IMR-90 (cell line): ENCODE results near the gene CLIC3. TPM values are rescaled to one million over a fixed set of nuclear protein-coding genes. Genes with fewer than 3 reads are reported as not detected.

ENCODE experiments used
- ATAC-seq: fragments of 200-7000 bp; cut with Tn5 transposase; 2 replicates; pipeline ENCODE4 v1.9.1; 2020; ENCODE audit warnings: low read depth, mild to moderate bottlenecking, moderate library complexity
- BruUV-seq: library from RNA; stranded (reverse); fragments of 400-500 nt; replicated peaks from 2 replicates; lab custom pipeline; 2021; lab: Mats Ljungman, UMichigan
- CTCF ChIA-PET: fragments of 300-600 bp; formaldehyde crosslinking; extraction: SDS; loops from one replicate; lab custom pipeline; 2021; ENCODE audit warnings: antibody characterized with exemption; lab: Yijun Ruan, JAX
- POLR2A ChIA-PET: fragments of 300-600 bp; sonication (Branson Sonifier 250); formaldehyde crosslinking; loops from one replicate; lab custom pipeline; 2022; ENCODE audit warnings: antibody characterized with exemption; ENCODE audit not compliant: unreplicated experiment; lab: Charles Lee
- DNase-seq: peaks from one replicate; pipeline ENCODE4 v3.0.0; 2013
- H2AFZ ChIP-seq: replicated peaks from 2 replicates; pipeline ENCODE3; 2013; ENCODE audit warnings: low read length, mild to moderate bottlenecking; ENCODE audit not compliant: poor library complexity
- H2AK5ac ChIP-seq: 2 replicates; pipeline ENCODE4 v1.6.1; 2013; ENCODE audit warnings: low read depth, low read length, inconsistent platforms
- H2AK9ac ChIP-seq: replicated peaks from 2 replicates; pipeline ENCODE3; 2013; ENCODE audit warnings: mild to moderate bottlenecking, low read depth, low read length, moderate library complexity; ENCODE audit not compliant: poor library complexity
- H2BK120ac ChIP-seq: 2 replicates; pipeline ENCODE4 v1.6.1; 2013; ENCODE audit warnings: low read depth, low read length, inconsistent platforms
- H2BK15ac ChIP-seq: 3 replicates; pipeline ENCODE4 v1.6.1; 2013; ENCODE audit warnings: low read depth, low read length, inconsistent platforms
- H2BK20ac ChIP-seq: 2 replicates; pipeline ENCODE4 v1.6.1; 2013; ENCODE audit warnings: low read depth, mild to moderate bottlenecking, inconsistent platforms, low read length, moderate library complexity
- H2BK5ac ChIP-seq: 2 replicates; pipeline ENCODE4 v1.6.1; 2013; ENCODE audit warnings: mild to moderate bottlenecking, low read depth, low read length, inconsistent platforms; ENCODE audit not compliant: poor library complexity, severe bottlenecking
- H3K14ac ChIP-seq: replicated peaks from 2 replicates; pipeline ENCODE4 v1.6.1; 2013; ENCODE audit warnings: low read depth, low read length, inconsistent platforms
- H3K18ac ChIP-seq: 2 replicates; pipeline ENCODE4 v1.6.1; 2013; ENCODE audit warnings: low read depth, low read length, control low read depth
- H3K23ac ChIP-seq: 2 replicates; pipeline ENCODE4 v1.6.1; 2013; ENCODE audit warnings: low read depth, low read length, inconsistent platforms
- H3K27ac ChIP-seq: 2 replicates; pipeline ENCODE4 v1.5.1; 2013; ENCODE audit warnings: mild to moderate bottlenecking, control low read depth, low read length; ENCODE audit not compliant: insufficient read depth
- H3K27me3 ChIP-seq: 2 replicates; pipeline ENCODE4 v1.6.1; 2013; ENCODE audit warnings: low read length; ENCODE audit not compliant: control insufficient read depth, insufficient read depth
- H3K36me3 ChIP-seq: 2 replicates; pipeline ENCODE4 v1.6.1; 2013; ENCODE audit warnings: low read length, mixed read lengths; ENCODE audit not compliant: control insufficient read depth, insufficient read depth
- H3K4ac ChIP-seq: 2 replicates; pipeline ENCODE4 v1.6.1; 2013; ENCODE audit warnings: low read depth, low read length, inconsistent platforms
- H3K4me1 ChIP-seq: 2 replicates; pipeline ENCODE4 v1.6.1; 2013; ENCODE audit warnings: low read length, mixed read lengths; ENCODE audit not compliant: control insufficient read depth, insufficient read depth
- H3K4me2 ChIP-seq: 2 replicates; pipeline ENCODE4 v1.6.1; 2013; ENCODE audit warnings: low read depth, mild to moderate bottlenecking, control low read depth, low read length, moderate library complexity
- H3K4me3 ChIP-seq: 2 replicates; pipeline ENCODE4 v1.5.1; 2013; ENCODE audit warnings: low read depth, mild to moderate bottlenecking, control low read depth, low read length, moderate library complexity; ENCODE audit not compliant: insufficient read depth
- H3K56ac ChIP-seq: 2 replicates; pipeline ENCODE4 v1.6.1; 2013; ENCODE audit warnings: low read length, inconsistent platforms; ENCODE audit not compliant: insufficient read depth; ENCODE audit errors: extremely low read depth
- H3K79me1 ChIP-seq, 2 experiments: 2 replicates each; pipeline ENCODE4 v1.6.1; 2013; ENCODE audit warnings: low read length in 2 of 2, inconsistent platforms in 1 of 2, low read depth in 1 of 2
- H3K9ac ChIP-seq: 2 replicates; pipeline ENCODE4 v1.6.1; 2013; ENCODE audit warnings: low read depth, low read length, control low read depth
- H3K9me1 ChIP-seq: 2 replicates; pipeline ENCODE4 v1.6.1; 2013; ENCODE audit warnings: low read length, inconsistent platforms; ENCODE audit not compliant: insufficient read depth
- H3K9me3 ChIP-seq: 2 replicates; pipeline ENCODE4 v1.6.1; 2013; ENCODE audit warnings: low read length; ENCODE audit not compliant: control insufficient read depth, insufficient read depth
- H4K20me1 ChIP-seq: 2 replicates; pipeline ENCODE4 v1.6.1; 2013; ENCODE audit warnings: low read length, inconsistent platforms; ENCODE audit not compliant: insufficient read depth
- H4K5ac ChIP-seq: 2 replicates; pipeline ENCODE4 v1.6.1; 2013; ENCODE audit warnings: mild to moderate bottlenecking, low read depth, low read length, control low read depth
- H4K8ac ChIP-seq, 2 experiments: 2 replicates each; pipeline ENCODE4 v1.6.1; 2013; ENCODE audit warnings: low read depth in 2 of 2, low read length in 2 of 2, control low read depth in 1 of 2, inconsistent platforms in 1 of 2
- H4K91ac ChIP-seq: 2 replicates; pipeline ENCODE4 v1.6.1; 2013; ENCODE audit warnings: low read depth, low read length, inconsistent platforms; ENCODE audit not compliant: insufficient read depth
- CHD1 ChIP-seq: IDR thresholded peaks from 2 replicates; pipeline ENCODE4 v1.6.1; 2012; ENCODE audit warnings: low read depth, low read length, improper control_type of control experiment
- POLR2A ChIP-seq: IDR thresholded peaks from 2 replicates; pipeline ENCODE4 v1.6.1; 2012; ENCODE audit warnings: mild to moderate bottlenecking, low read depth, low read length
- RAD21 ChIP-seq: IDR thresholded peaks from 2 replicates; pipeline ENCODE4 v1.6.1; 2012; ENCODE audit warnings: low read length, improper control_type of control experiment
- SMC3 ChIP-seq: fragments of 150-350 bp; IDR thresholded peaks from 2 replicates; pipeline ENCODE4 v1.6.1; 2016; ENCODE audit warnings: low read depth, mild to moderate bottlenecking, antibody characterized with exemption, low read length, moderate library complexity
- WGBS, 2 experiments: methylation state at CpG; one replicate each; pipeline versions ENCODE4 v1.1.5 to v1.1.7; 2013; ENCODE audit warnings: missing lambda C conversion rate in 2 of 2; ENCODE audit not compliant: insufficient read length in 1 of 2; ENCODE audit errors: extremely low coverage in 2 of 2; 5-methylcytosine and 5-hydroxymethylcytosine counted together
- dilution Hi-C: fragments of 300-500 bp; cut with HindIII; formaldehyde crosslinking; loops from one replicate; pipeline ENCODE4 v1.14.3; 2018; ENCODE audit warnings: low sequenced_read_pairs; ENCODE audit not compliant: unreplicated experiment
- in situ Hi-C: fragments of 300-500 bp; cut with MboI; formaldehyde crosslinking; loops from 3 replicates; pipeline ENCODE4 v1.14.3; 2019; ENCODE audit warnings: low sequenced_read_pairs, inconsistent platforms, mixed read lengths
- intact Hi-C: fragments of 100-400 bp; cut with micrococcal nuclease; formaldehyde crosslinking; loops from 2 replicates; pipeline ENCODE4 v1.10.0; 2022
- polyA plus RNA-seq, 3 experiments: library from polyadenylated mRNA; depleted of rRNA; stranded (reverse); fragments of >200 nt; gene quantifications; 2 replicates each; pipeline ENCODE4 v1.2.3, GENCODE V29; 2012; ENCODE audit warnings: low replicate concordance in 1 of 3
- total RNA-seq: library from RNA; depleted of rRNA; stranded (reverse); fragments of >200 nt; gene quantifications from 2 replicates; pipeline ENCODE4 v1.2.3, GENCODE V29; 2012; rRNA removed
- TF ChIP-seq, protein P1 (sequence below): fragments of 150-350 bp; IDR thresholded peaks from 2 replicates; pipeline ENCODE4 v1.6.1; 2017; ENCODE audit warnings: mild to moderate bottlenecking, antibody characterized with exemption, low read length, low read depth

CLIC3 gene
- total and polyA plus RNA-seq, 2 of the 4 experiments (the other 2 are of a cell fraction) = 0.18 to 1.7 TPM

DNA sequence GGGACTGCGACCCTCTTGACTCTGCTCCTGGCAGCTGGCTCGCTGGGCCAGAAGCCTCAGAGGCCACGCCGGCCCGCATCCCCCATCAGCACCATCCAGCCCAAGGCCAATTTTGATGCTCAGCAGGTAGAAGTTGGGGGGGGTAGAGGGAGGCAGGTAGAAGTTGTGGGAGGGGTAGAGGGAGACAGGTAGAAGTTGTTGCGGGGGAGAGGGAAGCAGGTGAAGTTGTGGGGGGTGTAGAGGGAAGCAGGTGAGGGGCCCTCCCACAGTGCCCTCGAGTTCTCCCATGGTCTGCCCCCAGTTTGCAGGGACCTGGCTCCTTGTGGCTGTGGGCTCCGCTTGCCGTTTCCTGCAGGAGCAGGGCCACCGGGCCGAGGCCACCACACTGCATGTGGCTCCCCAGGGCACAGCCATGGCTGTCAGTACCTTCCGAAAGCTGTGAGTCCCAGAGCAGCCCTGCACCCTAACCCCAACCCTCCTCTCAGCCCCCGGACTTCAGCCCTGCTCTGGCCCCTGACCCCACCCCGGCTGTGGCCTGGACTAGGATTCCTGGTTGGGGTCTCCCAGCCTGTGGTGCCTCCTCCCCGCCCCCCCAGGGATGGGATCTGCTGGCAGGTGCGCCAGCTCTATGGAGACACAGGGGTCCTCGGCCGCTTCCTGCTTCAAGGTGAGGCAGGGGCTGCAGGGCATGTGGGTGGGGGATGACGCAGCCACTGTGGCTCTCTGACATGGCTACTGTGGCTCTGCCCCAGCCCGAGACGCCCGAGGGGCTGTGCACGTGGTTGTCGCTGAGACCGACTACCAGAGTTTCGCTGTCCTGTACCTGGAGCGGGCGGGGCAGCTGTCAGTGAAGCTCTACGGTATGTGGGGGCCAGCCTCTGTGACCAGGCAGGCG, 50.8 kb downstream of the CLIC3 start:
- peaks cover 15% of the 10 kb centered on the region for H4K20me1 ChIP-seq
- ATAC-seq (no peak), DNase-seq (no peak)
- H3K27me3 ChIP-seq = no peaks in the 10 kb centered on the region
- intact Hi-C loops (loop anchor here (2.0 kb wide), 1 partner anchor 97 kb away; the partner anchor contains the start of gene PHPT1), dilution Hi-C loops (no loop called here), in situ Hi-C loops (no loop called here)
- no peaks in the 10 kb centered on the region for H3K9me3 ChIP-seq
- H2BK120ac ChIP-seq = no peak overlapping the region
- POLR2A ChIA-PET = no interaction called here
- peaks cover 24% of the 10 kb centered on the region for H3K36me3 ChIP-seq
- peaks cover 4% of the 10 kb centered on the region for H3K4me1 ChIP-seq
- H3K27ac ChIP-seq = no peak overlapping the region
- no peak overlapping the region for H3K23ac ChIP-seq
- H3K56ac ChIP-seq = no peak overlapping the region
- BruUV-seq = no TSS peak
- no peak overlapping the region for H4K91ac ChIP-seq
- H4K5ac ChIP-seq = no peak overlapping the region; the same call in 1 of the 2 replicates
- no peak overlapping the region for H2AFZ ChIP-seq
- no peak overlapping the region for H2AK5ac ChIP-seq
- H4K8ac ChIP-seq = no peak overlapping the region; a peak in 1 of 4 replicates
- H3K9me1 ChIP-seq = peaks cover 4% of the 10 kb centered on the region
- no peak overlapping the region for H3K4me2 ChIP-seq
- H2BK20ac ChIP-seq = no peak overlapping the region
- no peak overlapping the region for H2BK15ac ChIP-seq
- no peak overlapping the region for H3K4me3 ChIP-seq
- no peak overlapping the region for H2BK5ac ChIP-seq
- H3K14ac ChIP-seq = no peak overlapping the region
- H3K79me1 ChIP-seq = peaks cover 0 to 28% of the 10 kb centered on the region in 2 experiments; a peak in 3 of 4 replicates
- TF ChIP-seq RAD21 (no peak), CHD1 (no peak), POLR2A (no peak), SMC3 (no peak)
- TF ChIP-seq, protein P1, sequence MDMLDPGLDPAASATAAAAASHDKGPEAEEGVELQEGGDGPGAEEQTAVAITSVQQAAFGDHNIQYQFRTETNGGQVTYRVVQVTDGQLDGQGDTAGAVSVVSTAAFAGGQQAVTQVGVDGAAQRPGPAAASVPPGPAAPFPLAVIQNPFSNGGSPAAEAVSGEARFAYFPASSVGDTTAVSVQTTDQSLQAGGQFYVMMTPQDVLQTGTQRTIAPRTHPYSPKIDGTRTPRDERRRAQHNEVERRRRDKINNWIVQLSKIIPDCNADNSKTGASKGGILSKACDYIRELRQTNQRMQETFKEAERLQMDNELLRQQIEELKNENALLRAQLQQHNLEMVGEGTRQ = no peak
- no peak overlapping the region for H3K9ac ChIP-seq
- H2AK9ac ChIP-seq = peak overlapping the region; percentile 33
- CTCF ChIA-PET = interaction anchor here (0.7 kb wide), 1 partner anchor 27 kb away, joined by 4 read pairs; no protein-coding TSS in a partner anchor
- no peak overlapping the region for H3K4ac ChIP-seq
- 84% methylated on average over 13 of the region's 30 CpGs; no CpG with 5 or more reads in 1 of the 2 experiments for WGBS, 2 experiments
- H3K18ac ChIP-seq = no peak overlapping the region

Other genes with a start within 250 kb of the CLIC3 start
Only the 30 nearest of the 38 such genes appear.
- 37.2 and 39.1 TPM in 2 replicates for gene TMEM141, start 205.2 kb downstream of the CLIC3 start, total RNA-seq
- 72.6 and 77.8 TPM in 2 replicates for gene TMEM141, start 205.2 kb downstream of the CLIC3 start, polyA plus RNA-seq (2012; rRNA removed)
- under 0.01 TPM in 1 of 2 replicates, not detected in the other for gene CCDC183, start 200.2 kb downstream of the CLIC3 start, total RNA-seq
- gene CCDC183, start 200.2 kb downstream of the CLIC3 start, polyA plus RNA-seq (2012; rRNA removed) = 0.29 and 0.44 TPM in 2 replicates
- gene RABL6, start 188.6 kb downstream of the CLIC3 start, total RNA-seq = 43.9 and 47.5 TPM in 2 replicates
- 37.1 and 40.4 TPM in 2 replicates for gene RABL6, start 188.6 kb downstream of the CLIC3 start, polyA plus RNA-seq (2012; rRNA removed)
- 0.18 and 0.28 TPM in 2 replicates for gene AJM1, start 154.1 kb downstream of the CLIC3 start, total RNA-seq
- 1.5 and 1.9 TPM in 2 replicates for gene AJM1, start 154.1 kb downstream of the CLIC3 start, polyA plus RNA-seq (2012; rRNA removed)
- 70.3 and 79.8 TPM in 2 replicates for gene PHPT1, start 147.2 kb downstream of the CLIC3 start, total RNA-seq
- gene PHPT1, start 147.2 kb downstream of the CLIC3 start, polyA plus RNA-seq (2012; rRNA removed) = 214 and 338 TPM in 2 replicates
- 0.18 and 0.28 TPM in 2 replicates for gene MAMDC4, start 144.2 kb downstream of the CLIC3 start, total RNA-seq
- gene MAMDC4, start 144.2 kb downstream of the CLIC3 start, polyA plus RNA-seq (2012; rRNA removed) = 3.5 and 5.0 TPM in 2 replicates
- 279 and 538 TPM in 2 replicates for gene EDF1, start 130.3 kb downstream of the CLIC3 start, total RNA-seq
- gene EDF1, start 130.3 kb downstream of the CLIC3 start, polyA plus RNA-seq (2012; rRNA removed) = 701 and 703 TPM in 2 replicates
- 5.8 and 6.6 TPM in 2 replicates for gene TRAF2, start 110.1 kb downstream of the CLIC3 start, total RNA-seq
- gene TRAF2, start 110.1 kb downstream of the CLIC3 start, polyA plus RNA-seq (2012; rRNA removed) = 12.0 and 12.9 TPM in 2 replicates
- 65.1 and 72.2 TPM in 2 replicates for gene FBXW5, start 51.8 kb downstream of the CLIC3 start, total RNA-seq
- gene FBXW5, start 51.8 kb downstream of the CLIC3 start, polyA plus RNA-seq (2012; rRNA removed) = 80.2 and 95.4 TPM in 2 replicates
- gene C8G, start 51.3 kb downstream of the CLIC3 start, total RNA-seq = not detected in 2 replicates
- 0.37 and 0.80 TPM in 2 replicates for gene C8G, start 51.3 kb downstream of the CLIC3 start, polyA plus RNA-seq (2012; rRNA removed)
- gene LCN12, start 44.3 kb downstream of the CLIC3 start, total RNA-seq = not detected in 2 replicates
- 0.12 TPM in 1 of 2 replicates, not detected in the other for gene LCN12, start 44.3 kb downstream of the CLIC3 start, polyA plus RNA-seq (2012; rRNA removed)
- gene PTGDS, start 19.1 kb downstream of the CLIC3 start, total RNA-seq = not detected in 2 replicates
- 0.87 and 1.2 TPM in 2 replicates for gene PTGDS, start 19.1 kb downstream of the CLIC3 start, polyA plus RNA-seq (2012; rRNA removed)
- gene LCNL1, start 13.6 kb downstream of the CLIC3 start, total RNA-seq = not detected in 2 replicates
- gene LCNL1, start 13.6 kb downstream of the CLIC3 start, polyA plus RNA-seq (2012; rRNA removed) = 0.13 and 0.15 TPM in 2 replicates
- 4.4 and 5.7 TPM in 2 replicates for gene PAXX, start 4.1 kb downstream of the CLIC3 start, total RNA-seq
- gene PAXX, start 4.1 kb downstream of the CLIC3 start, polyA plus RNA-seq (2012; rRNA removed) = 24.6 and 30.2 TPM in 2 replicates
- 3.8 and 4.4 TPM in 2 replicates for gene ABCA2, start 31.7 kb upstream of the CLIC3 start, total RNA-seq
- 46.0 and 52.3 TPM in 2 replicates for gene ABCA2, start 31.7 kb upstream of the CLIC3 start, polyA plus RNA-seq (2012; rRNA removed)
- gene FUT7, start 35.5 kb upstream of the CLIC3 start, total RNA-seq = not detected in 2 replicates
- not detected in 2 replicates for gene FUT7, start 35.5 kb upstream of the CLIC3 start, polyA plus RNA-seq (2012; rRNA removed)
- gene NPDC1, start 49.6 kb upstream of the CLIC3 start, total RNA-seq = 2.7 and 2.8 TPM in 2 replicates
- 58.1 and 74.0 TPM in 2 replicates for gene NPDC1, start 49.6 kb upstream of the CLIC3 start, polyA plus RNA-seq (2012; rRNA removed)
- gene ENTPD2, start 57.5 kb upstream of the CLIC3 start, total RNA-seq = not detected in 2 replicates
- gene ENTPD2, start 57.5 kb upstream of the CLIC3 start, polyA plus RNA-seq (2012; rRNA removed) = not detected in 2 replicates
- gene SAPCD2, start 74.0 kb upstream of the CLIC3 start, total RNA-seq = 3.3 and 3.4 TPM in 2 replicates
- gene SAPCD2, start 74.0 kb upstream of the CLIC3 start, polyA plus RNA-seq (2012; rRNA removed) = 4.9 and 6.4 TPM in 2 replicates
- gene UAP1L1, start 80.9 kb upstream of the CLIC3 start, total RNA-seq = 2.3 and 2.5 TPM in 2 replicates
- gene UAP1L1, start 80.9 kb upstream of the CLIC3 start, polyA plus RNA-seq (2012; rRNA removed) = 8.7 and 9.8 TPM in 2 replicates
- gene MAN1B1, start 90.4 kb upstream of the CLIC3 start, total RNA-seq = 25.0 and 28.7 TPM in 2 replicates
- 49.8 and 55.1 TPM in 2 replicates for gene MAN1B1, start 90.4 kb upstream of the CLIC3 start, polyA plus RNA-seq (2012; rRNA removed)
- gene DPP7, start 118.2 kb upstream of the CLIC3 start, total RNA-seq = 14.2 and 14.9 TPM in 2 replicates
- 76.4 and 88.2 TPM in 2 replicates for gene DPP7, start 118.2 kb upstream of the CLIC3 start, polyA plus RNA-seq (2012; rRNA removed)
- gene GRIN1, start 142.6 kb upstream of the CLIC3 start, total RNA-seq = not detected in 2 replicates
- 0.04 and 0.09 TPM in 2 replicates for gene GRIN1, start 142.6 kb upstream of the CLIC3 start, polyA plus RNA-seq (2012; rRNA removed)
- not detected in 2 replicates for gene LRRC26, start 173.5 kb upstream of the CLIC3 start, total RNA-seq
- gene LRRC26, start 173.5 kb upstream of the CLIC3 start, polyA plus RNA-seq (2012; rRNA removed) = not detected in 2 replicates
- not detected in 2 replicates for gene TMEM210, start 175.5 kb upstream of the CLIC3 start, total RNA-seq
- gene TMEM210, start 175.5 kb upstream of the CLIC3 start, polyA plus RNA-seq (2012; rRNA removed) = not detected in 2 replicates
- 9.3 and 9.4 TPM in 2 replicates for gene ANAPC2, start 192.0 kb upstream of the CLIC3 start, total RNA-seq
- 29.5 and 34.3 TPM in 2 replicates for gene ANAPC2, start 192.0 kb upstream of the CLIC3 start, polyA plus RNA-seq (2012; rRNA removed)
- 55.7 and 63.9 TPM in 2 replicates for gene SSNA1, start 192.1 kb upstream of the CLIC3 start, total RNA-seq
- 86.7 and 107 TPM in 2 replicates for gene SSNA1, start 192.1 kb upstream of the CLIC3 start, polyA plus RNA-seq (2012; rRNA removed)
- 1.7 and 1.8 TPM in 2 replicates for gene TPRN, start 204.2 kb upstream of the CLIC3 start, total RNA-seq
- gene TPRN, start 204.2 kb upstream of the CLIC3 start, polyA plus RNA-seq (2012; rRNA removed) = 5.3 and 7.1 TPM in 2 replicates
- 18.8 and 20.8 TPM in 2 replicates for gene TMEM203, start 209.1 kb upstream of the CLIC3 start, total RNA-seq
- 39.1 and 40.6 TPM in 2 replicates for gene TMEM203, start 209.1 kb upstream of the CLIC3 start, polyA plus RNA-seq (2012; rRNA removed)
- gene NDOR1, start 209.1 kb upstream of the CLIC3 start, total RNA-seq = 0.90 and 1.1 TPM in 2 replicates
- gene NDOR1, start 209.1 kb upstream of the CLIC3 start, polyA plus RNA-seq (2012; rRNA removed) = 10.6 and 14.0 TPM in 2 replicates